K562 (cell line): ENCODE results near the gene ENTR1. TPM values are rescaled to one million over a fixed set of nuclear protein-coding genes. Genes with fewer than 3 reads are reported as not detected.

Experiments
- ATF1 ChIP-seq, 2 experiments: fragments of 450-650 bp in 1 of 2; IDR thresholded peaks; 2 replicates each; pipeline ENCODE4 v1.6.1; 2016; ENCODE audit warnings: missing compliant biosample characterization in 1 of 2, missing genetic modification characterization in 1 of 2
- CEBPZ ChIP-seq: fragments of 150-350 bp; IDR thresholded peaks from 2 replicates; pipeline ENCODE4 v1.6.1; 2014; ENCODE audit warnings: low read depth, mild to moderate bottlenecking, low read length, borderline replicate concordance
- CTCFL ChIP-seq: IDR thresholded peaks from 2 replicates; pipeline ENCODE4 v1.6.1; 2011; ENCODE audit warnings: borderline replicate concordance, low read depth, mild to moderate bottlenecking, moderate library complexity, low read length; ENCODE audit not compliant: insufficient read depth, poor library complexity, severe bottlenecking
- DLX4 ChIP-seq: fragments of 250-450 bp; sonication (Bioruptor Pico); IDR thresholded peaks from 2 replicates; pipeline ENCODE4 v1.6.1; 2021; ENCODE audit warnings: mild to moderate bottlenecking
- EGR1 ChIP-seq: fragments of 450-650 bp; conservative IDR thresholded peaks from 2 replicates; pipeline ENCODE4 v1.6.1; 2017; ENCODE audit warnings: mild to moderate bottlenecking
- EWSR1 ChIP-seq: fragments of 450-650 bp; IDR thresholded peaks from 2 replicates; pipeline ENCODE4 v1.6.1; 2018; ENCODE audit warnings: borderline replicate concordance, mild to moderate bottlenecking, low read depth, moderate library complexity; ENCODE audit not compliant: partially characterized antibody
- FUS ChIP-seq: fragments of 200-400 bp; formaldehyde crosslinking; optimal IDR thresholded peaks from 2 replicates; pipeline ENCODE3; 2017; ENCODE audit warnings: low read depth, low read length
- HES1 ChIP-seq: fragments of 450-650 bp; IDR thresholded peaks from 2 replicates; pipeline ENCODE4 v1.6.1; 2016; ENCODE audit warnings: low read depth, mild to moderate bottlenecking, moderate library complexity
- LEF1 ChIP-seq: fragments of 450-650 bp; IDR thresholded peaks from 2 replicates; pipeline ENCODE4 v1.6.1; 2016; ENCODE audit warnings: mild to moderate bottlenecking
- MTA1 ChIP-seq: fragments of 450-650 bp; IDR thresholded peaks from 2 replicates; pipeline ENCODE4 v1.6.1; 2017; ENCODE audit warnings: borderline replicate concordance
- NFATC3 ChIP-seq: fragments of 450-650 bp; IDR thresholded peaks from 2 replicates; pipeline ENCODE4 v1.6.1; 2017; ENCODE audit warnings: mild to moderate bottlenecking
- NR2F6 ChIP-seq: fragments of 450-650 bp; formaldehyde crosslinking; IDR thresholded peaks from 2 replicates; pipeline ENCODE4 v1.4.0; 2020; ENCODE audit warnings: mild to moderate bottlenecking
- PPARD ChIP-seq: fragments of 250-450 bp; sonication (Bioruptor Pico); IDR thresholded peaks from 2 replicates; pipeline ENCODE4 v1.8.0; 2022; ENCODE audit warnings: inconsistent platforms, mild to moderate bottlenecking, moderate library complexity
- RFX5 ChIP-seq: IDR thresholded peaks from 2 replicates; pipeline ENCODE4 v1.6.1; 2011; ENCODE audit warnings: low read depth, mild to moderate bottlenecking, improper control_type of control experiment, low read length
- ZBED1 ChIP-seq: IDR thresholded peaks from 2 replicates; pipeline ENCODE4 v1.6.1; 2014
- ZFP36 ChIP-seq: fragments of 150-350 bp; IDR thresholded peaks from 2 replicates; pipeline ENCODE4 v1.6.1; 2018; ENCODE audit warnings: low read length, low read depth; ENCODE audit not compliant: partially characterized antibody
- ZHX1 ChIP-seq: fragments of 150-350 bp; conservative IDR thresholded peaks from 2 replicates; pipeline ENCODE4 v1.6.1; 2014; ENCODE audit warnings: low read length
- ZNF707 ChIP-seq: fragments of 250-450 bp; sonication (Bioruptor Pico); conservative IDR thresholded peaks from 2 replicates; pipeline ENCODE4 v1.8.0; 2022; ENCODE audit warnings: inconsistent platforms, mild to moderate bottlenecking, moderate library complexity
- ZNF717 ChIP-seq: fragments of 250-450 bp; sonication (Bioruptor Pico); IDR thresholded peaks from 2 replicates; pipeline ENCODE4 v1.5.0; 2021
- ZNF77 ChIP-seq: fragments of 250-450 bp; sonication (Bioruptor Pico); IDR thresholded peaks from 2 replicates; pipeline ENCODE4 v1.5.0; 2020
- polyA plus RNA-seq, 8 experiments: library from polyadenylated mRNA; depleted of rRNA in 4 of 8; stranded (reverse) in 5 of 8; unstranded in 3 of 8; fragments of >200 nt; fragmentation: Nextera tagmentation in 2 of 8; fragmentation: Illumina TruSeq in 1 of 8; extraction: Ambion mirVana in 2 of 8; extraction: Trizol in 1 of 8; gene quantifications; 2 replicates each; pipeline versions ENCODE4 v1.2.1 to v1.2.3, GENCODE V29; 2011 to 2014; ENCODE audit warnings: inconsistent platforms in 1 of 8, missing spikeins in 1 of 8
- total RNA-seq, 7 experiments: library from RNA; depleted of rRNA in 6 of 7; stranded (reverse); fragments of >200 nt in 6 of 7; fragmentation: Illumina TruSeq in 2 of 7; extraction: Trizol in 2 of 7; gene quantifications; 2 replicates each; pipeline versions ENCODE4 v1.2.1 to v1.2.3, GENCODE V29; 2011 to 2021; ENCODE audit warnings: low replicate concordance in 1 of 7

The ENTR1 gene
- total and polyA plus RNA-seq, 9 of the 15 experiments (the other 6 are each of a cell fraction or from before 2014, with no cell fraction given): 6.7 to 106 (median 72.6) TPM

GRCh38 chr9:136400038-136400834 lies 10.2 kb downstream of the ENTR1 start, which contains the start of gene SNAPC4 (continued):
- TF ChIP-seq CEBPZ (peak; percentile 35; the same call in 1 of the 2 replicates), ZNF717 (CRISPR knock-in tag) (no peak), HES1 (no peak), ZNF707 (no peak), ZFP36 (no peak), RFX5 (no peak), CTCFL (peak; percentile 30), ZHX1 (no peak), MTA1 (no peak), EWSR1 (no peak), FUS (peak; percentile 57), ATF1 (CRISPR knock-in tag; IDR thresholded peaks at IDR 0.05) (no peak), ATF1 (tag; IDR thresholded peaks at IDR 0.05) (peak; percentile 69), LEF1 (no peak), EGR1 (peak; percentile 55), NR2F6 (CRISPR knock-in tag) (no peak), ZNF77 (CRISPR knock-in tag) (no peak), PPARD (CRISPR knock-in tag) (no peak), DLX4 (CRISPR knock-in tag) (no peak), NFATC3 (no peak), ZBED1 (no peak)
